ENCODE data around the gene FAM124A. TPM values are rescaled to one million over a fixed set of nuclear protein-coding genes. Genes with fewer than 3 reads are reported as not detected.

The FAM124A gene
- total and polyA plus RNA-seq, 4 donors: 6.1 to 15.7 (median 10.4) TPM

DNA sequence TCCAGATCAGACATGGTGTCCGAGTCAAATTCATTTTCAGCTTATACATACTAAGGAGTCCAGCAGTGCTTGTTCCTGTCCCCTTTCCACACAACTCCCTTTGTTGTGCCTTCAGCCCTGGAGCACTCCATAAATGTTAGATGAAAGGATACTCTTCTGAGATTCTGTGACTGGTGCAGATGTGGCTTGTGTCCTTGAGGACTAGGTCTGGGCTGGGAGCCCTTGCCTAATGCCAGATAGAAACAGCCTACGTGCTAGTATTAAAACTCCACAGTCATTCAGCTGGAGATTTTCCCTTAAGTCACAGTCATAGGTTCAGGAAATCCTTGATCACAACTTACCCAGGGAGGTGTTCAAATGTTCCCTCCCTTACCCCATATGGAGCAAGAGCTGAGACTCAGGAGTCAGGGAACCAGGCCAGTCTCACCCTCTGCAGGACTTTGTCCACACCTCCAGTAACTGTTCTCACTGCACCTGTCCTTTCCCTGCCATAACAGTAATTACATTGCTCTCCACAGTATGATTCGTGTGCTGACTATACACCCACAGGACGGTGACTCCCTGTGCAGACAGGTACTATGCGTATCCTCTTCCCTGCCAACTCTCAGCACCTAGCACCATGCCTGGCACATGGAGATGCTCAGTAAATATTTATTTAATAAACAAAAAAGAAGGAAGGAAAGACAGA is 101.8 kb downstream of the FAM124A start:
- Histone ChIP-seq H3K27ac (ENCODE audit: low read depth, low read length) (no peak overlapping the region), H3K9me3 (ENCODE audit: control insufficient read depth, insufficient read depth, low read length) (no peaks in the 10 kb centered on the region), H3K4me1 (ENCODE audit: control insufficient read depth, insufficient read depth, low read length) (peaks cover 8% of the 10 kb centered on the region), H3K27me3 (ENCODE audit: control insufficient read depth, insufficient read depth, low read length) (no peaks in the 10 kb centered on the region), H3K36me3 (ENCODE audit: control insufficient read depth, insufficient read depth, low read length) (no peaks in the 10 kb centered on the region), H3K4me3 (ENCODE audit: low read depth, low read length) (no peak overlapping the region)
- WGBS (ENCODE audit: insufficient coverage): 89% methylated on average over 2 of the region's 5 CpGs
- no peak for DNase-seq (ENCODE audit: low read depth in 4 of 6, low spot score in 6 of 6)

DNA sequence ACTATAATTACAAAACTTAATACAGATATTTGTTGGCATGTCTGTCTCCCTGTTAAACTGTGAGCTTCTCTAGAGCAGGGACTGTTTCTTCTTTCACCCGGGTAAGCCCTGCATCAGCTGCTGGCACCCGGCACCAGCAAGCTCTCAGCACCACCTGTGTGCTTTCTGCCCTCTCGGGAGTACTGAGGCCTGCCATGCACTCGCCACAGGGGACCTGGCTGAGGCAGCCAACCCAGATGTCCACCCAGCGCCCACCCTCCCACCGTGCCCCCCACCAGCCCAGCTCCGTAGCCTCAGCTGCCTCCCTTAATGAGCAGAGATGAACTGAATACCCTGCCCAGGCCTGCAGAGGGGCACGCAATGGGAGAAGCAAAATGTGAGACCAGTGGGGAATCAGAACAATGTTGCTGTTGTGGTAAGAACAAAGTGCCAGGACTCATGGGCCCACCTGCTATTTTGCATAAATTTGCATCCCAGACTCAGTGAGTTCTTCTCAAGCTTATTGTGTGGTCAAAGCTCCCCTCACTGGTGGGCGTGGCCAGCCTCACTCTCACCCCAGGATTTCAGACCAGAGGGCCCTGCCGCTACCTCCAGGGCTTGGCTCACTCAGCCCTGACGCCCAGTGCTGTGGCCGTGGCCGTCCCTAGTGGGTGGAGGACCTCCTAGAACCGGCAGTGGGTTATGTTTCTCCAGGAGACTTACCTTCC is 102.7 kb downstream of the FAM124A start:
- peaks cover 8% of the 10 kb centered on the region for H3K4me1 ChIP-seq (ENCODE audit: control insufficient read depth, insufficient read depth, low read length)
- H3K4me3 ChIP-seq (ENCODE audit: low read depth, low read length): no peak overlapping the region
- H3K27ac ChIP-seq (ENCODE audit: low read depth, low read length): no peak overlapping the region
- H3K36me3 ChIP-seq (ENCODE audit: control insufficient read depth, insufficient read depth, low read length): no peaks in the 10 kb centered on the region
- H3K9me3 ChIP-seq (ENCODE audit: control insufficient read depth, insufficient read depth, low read length): no peaks in the 10 kb centered on the region
- DNase-seq (ENCODE audit: low read depth in 4 of 6, low spot score in 6 of 6): peak in 2 of 6 donors; percentile 41 to 54
- WGBS (ENCODE audit: insufficient coverage): 38% methylated on average over 12 of the region's 14 CpGs
- no peaks in the 10 kb centered on the region for H3K27me3 ChIP-seq (ENCODE audit: control insufficient read depth, insufficient read depth, low read length)

DNA sequence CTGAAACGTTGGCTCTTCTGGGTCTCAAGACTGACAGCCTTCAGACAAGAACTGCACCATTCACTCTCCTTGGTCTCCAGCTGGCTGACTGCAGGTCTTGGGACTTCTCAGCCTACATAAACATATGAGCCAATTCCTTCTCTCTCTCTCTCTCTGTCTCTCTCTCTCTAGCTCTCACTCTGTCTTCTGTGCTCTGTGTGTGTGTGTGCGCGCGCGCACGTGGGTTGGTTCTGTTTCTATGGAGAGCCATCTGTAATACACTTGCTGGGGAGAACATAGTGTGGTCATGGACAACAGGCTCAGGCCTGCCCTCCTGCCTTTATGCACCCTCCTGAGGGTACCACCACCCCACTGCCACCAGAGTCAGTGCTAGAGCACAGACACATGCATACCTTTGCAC is 103.6 kb downstream of the FAM124A start:
- H3K36me3 ChIP-seq (ENCODE audit: control insufficient read depth, insufficient read depth, low read length): no peaks in the 10 kb centered on the region
- H3K4me3 ChIP-seq (ENCODE audit: low read depth, low read length): no peak overlapping the region
- H3K4me1 ChIP-seq (ENCODE audit: control insufficient read depth, insufficient read depth, low read length): peaks cover 8% of the 10 kb centered on the region
- DNase-seq (ENCODE audit: low read depth in 4 of 6, low spot score in 6 of 6): no peak
- 45% methylated on average over 1 of the region's 6 CpGs for WGBS (ENCODE audit: insufficient coverage)
- H3K9me3 ChIP-seq (ENCODE audit: control insufficient read depth, insufficient read depth, low read length): no peaks in the 10 kb centered on the region
- no peaks in the 10 kb centered on the region for H3K27me3 ChIP-seq (ENCODE audit: control insufficient read depth, insufficient read depth, low read length)
- H3K27ac ChIP-seq (ENCODE audit: low read depth, low read length): no peak overlapping the region

DNA sequence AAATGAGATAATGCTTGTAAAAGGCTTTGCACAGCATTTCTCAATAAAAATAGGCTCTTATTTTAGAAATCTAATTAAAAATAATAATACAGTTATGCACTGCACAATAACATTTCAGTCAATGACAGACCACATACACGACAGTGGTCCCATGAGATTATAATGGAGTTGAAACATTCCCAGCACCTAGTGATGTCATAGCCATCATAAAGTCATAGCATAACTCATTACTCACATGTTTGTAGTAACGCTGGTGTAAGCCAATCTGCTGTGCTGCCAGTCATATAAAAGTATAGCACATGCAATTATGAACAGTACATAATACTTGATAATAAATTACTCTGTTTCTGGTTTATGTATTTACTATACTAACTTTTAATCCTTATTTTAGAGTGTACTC is 104.6 kb downstream of the FAM124A start:
- no peaks in the 10 kb centered on the region for H3K9me3 ChIP-seq (ENCODE audit: control insufficient read depth, insufficient read depth, low read length)
- no peak for DNase-seq (ENCODE audit: low read depth in 4 of 6, low spot score in 6 of 6)
- no peak overlapping the region for H3K4me3 ChIP-seq (ENCODE audit: low read depth, low read length)
- no peaks in the 10 kb centered on the region for H3K36me3 ChIP-seq (ENCODE audit: control insufficient read depth, insufficient read depth, low read length)
- peaks cover 8% of the 10 kb centered on the region for H3K4me1 ChIP-seq (ENCODE audit: control insufficient read depth, insufficient read depth, low read length)
- H3K27ac ChIP-seq (ENCODE audit: low read depth, low read length): no peak overlapping the region
- H3K27me3 ChIP-seq (ENCODE audit: control insufficient read depth, insufficient read depth, low read length): no peaks in the 10 kb centered on the region
- WGBS (ENCODE audit: insufficient coverage): 80% methylated on average over 1 of the region's 2 CpGs

DNA sequence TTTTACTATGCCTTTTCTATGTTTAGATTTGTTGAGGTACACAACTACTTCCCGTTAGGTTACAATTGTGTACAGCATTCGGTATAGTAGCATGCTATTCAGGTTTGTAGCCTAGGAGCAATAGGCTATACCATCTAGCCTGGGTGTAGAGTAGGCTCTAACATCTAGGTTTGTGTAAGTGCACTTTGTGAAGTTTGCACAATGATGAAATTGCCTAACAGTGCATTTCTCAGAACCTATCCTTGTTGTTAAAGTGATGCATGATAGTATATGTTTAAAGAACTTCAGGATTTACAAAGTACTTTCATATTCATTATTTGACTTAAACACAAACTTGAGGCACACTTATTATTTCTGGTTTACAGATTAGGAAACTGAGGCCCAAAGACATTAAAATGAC is 105.8 kb downstream of the FAM124A start:
- Histone ChIP-seq H3K27me3 (ENCODE audit: control insufficient read depth, insufficient read depth, low read length) (no peaks in the 10 kb centered on the region), H3K27ac (ENCODE audit: low read depth, low read length) (no peak overlapping the region), H3K4me3 (ENCODE audit: low read depth, low read length) (no peak overlapping the region), H3K4me1 (ENCODE audit: control insufficient read depth, insufficient read depth, low read length) (peaks cover 8% of the 10 kb centered on the region), H3K9me3 (ENCODE audit: control insufficient read depth, insufficient read depth, low read length) (no peaks in the 10 kb centered on the region), H3K36me3 (ENCODE audit: control insufficient read depth, insufficient read depth, low read length) (no peaks in the 10 kb centered on the region)
- no CpG with 5 or more reads among the region's 2 CpGs for WGBS (ENCODE audit: insufficient coverage)
- no peak for DNase-seq (ENCODE audit: low read depth in 4 of 6, low spot score in 6 of 6)

DNA sequence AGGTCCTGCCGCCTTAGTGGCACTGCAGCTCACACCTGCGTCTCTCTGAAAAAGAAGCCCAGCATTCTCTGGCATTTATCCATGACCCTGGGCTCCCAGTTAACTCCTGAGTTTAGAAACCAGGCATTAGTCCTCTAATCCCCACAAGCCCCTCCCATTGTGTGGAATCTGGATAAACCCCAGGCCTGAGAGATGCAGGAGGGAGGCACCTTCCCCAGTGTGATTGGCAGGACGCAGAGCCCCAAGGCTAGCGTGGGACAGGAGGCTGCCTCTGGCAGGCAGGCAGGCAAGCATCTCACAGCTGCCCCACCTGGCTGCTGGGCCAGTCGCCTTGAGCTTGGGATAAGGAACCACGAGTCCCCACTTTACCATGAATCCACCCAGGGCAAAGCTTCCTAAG is 106.3 kb downstream of the FAM124A start:
- WGBS (ENCODE audit: insufficient coverage): 67% methylated on average over 4 of the region's 6 CpGs
- Histone ChIP-seq H3K27ac (ENCODE audit: low read depth, low read length) (no peak overlapping the region), H3K4me1 (ENCODE audit: control insufficient read depth, insufficient read depth, low read length) (peaks cover 8% of the 10 kb centered on the region), H3K27me3 (ENCODE audit: control insufficient read depth, insufficient read depth, low read length) (no peaks in the 10 kb centered on the region), H3K36me3 (ENCODE audit: control insufficient read depth, insufficient read depth, low read length) (no peaks in the 10 kb centered on the region), H3K9me3 (ENCODE audit: control insufficient read depth, insufficient read depth, low read length) (no peaks in the 10 kb centered on the region), H3K4me3 (ENCODE audit: low read depth, low read length) (no peak overlapping the region)
- no peak for DNase-seq (ENCODE audit: low read depth in 4 of 6, low spot score in 6 of 6)

DNA sequence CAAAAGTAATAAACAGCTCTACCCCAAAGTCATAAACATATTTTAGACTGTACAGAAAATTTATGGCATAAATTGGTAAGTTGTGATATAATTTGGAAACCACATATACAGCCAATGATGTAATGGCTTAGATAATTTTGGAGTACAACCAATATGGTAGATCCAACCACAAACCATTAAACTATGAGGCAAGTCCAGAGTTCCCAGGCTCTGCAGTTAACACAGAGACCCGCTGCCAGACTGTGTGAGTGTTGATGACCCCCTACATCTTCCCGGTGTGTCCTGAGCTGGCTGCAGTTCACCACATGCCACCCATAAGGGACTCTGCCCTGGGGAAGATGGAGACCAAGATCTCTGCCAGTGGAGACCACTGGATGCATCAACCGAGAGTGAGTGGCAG is 107.4 kb downstream of the FAM124A start:
- Histone ChIP-seq H3K27me3 (ENCODE audit: control insufficient read depth, insufficient read depth, low read length) (no peaks in the 10 kb centered on the region), H3K9me3 (ENCODE audit: control insufficient read depth, insufficient read depth, low read length) (no peaks in the 10 kb centered on the region), H3K27ac (ENCODE audit: low read depth, low read length) (no peak overlapping the region), H3K4me3 (ENCODE audit: low read depth, low read length) (no peak overlapping the region), H3K36me3 (ENCODE audit: control insufficient read depth, insufficient read depth, low read length) (no peaks in the 10 kb centered on the region), H3K4me1 (ENCODE audit: control insufficient read depth, insufficient read depth, low read length) (peaks cover 7% of the 10 kb centered on the region)
- no peak for DNase-seq (ENCODE audit: low read depth in 4 of 6, low spot score in 6 of 6)
- WGBS (ENCODE audit: insufficient coverage): 90% methylated on average over 3 of the region's 3 CpGs

DNA sequence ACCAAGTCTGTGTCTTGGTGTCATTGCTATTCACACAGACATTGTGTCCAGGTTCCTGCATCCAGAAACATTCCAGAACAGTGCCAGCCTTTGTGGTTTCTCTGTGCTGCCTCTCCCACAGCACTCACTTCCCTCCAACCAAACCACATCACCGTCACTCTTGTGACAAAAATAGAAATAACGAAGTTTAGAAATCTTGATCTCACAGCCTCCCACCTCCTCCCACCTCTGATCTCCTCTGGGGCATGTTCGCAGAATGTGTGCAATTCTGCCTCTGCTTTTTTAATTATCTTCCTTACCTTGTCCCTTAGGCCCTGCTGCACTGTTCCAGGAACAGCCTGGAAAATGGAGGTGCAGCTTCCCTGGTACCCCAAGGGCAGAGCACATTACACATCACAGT is 108.6 kb downstream of the FAM124A start:
- H3K27me3 ChIP-seq (ENCODE audit: control insufficient read depth, insufficient read depth, low read length): no peaks in the 10 kb centered on the region
- H3K4me3 ChIP-seq (ENCODE audit: low read depth, low read length): no peak overlapping the region
- H3K27ac ChIP-seq (ENCODE audit: low read depth, low read length): no peak overlapping the region
- no peaks in the 10 kb centered on the region for H3K36me3 ChIP-seq (ENCODE audit: control insufficient read depth, insufficient read depth, low read length)
- H3K9me3 ChIP-seq (ENCODE audit: control insufficient read depth, insufficient read depth, low read length): no peaks in the 10 kb centered on the region
- WGBS (ENCODE audit: insufficient coverage): 80% methylated on average over 3 of the region's 3 CpGs
- DNase-seq (ENCODE audit: low read depth in 4 of 6, low spot score in 6 of 6): no peak
- H3K4me1 ChIP-seq (ENCODE audit: control insufficient read depth, insufficient read depth, low read length): no peaks in the 10 kb centered on the region

DNA sequence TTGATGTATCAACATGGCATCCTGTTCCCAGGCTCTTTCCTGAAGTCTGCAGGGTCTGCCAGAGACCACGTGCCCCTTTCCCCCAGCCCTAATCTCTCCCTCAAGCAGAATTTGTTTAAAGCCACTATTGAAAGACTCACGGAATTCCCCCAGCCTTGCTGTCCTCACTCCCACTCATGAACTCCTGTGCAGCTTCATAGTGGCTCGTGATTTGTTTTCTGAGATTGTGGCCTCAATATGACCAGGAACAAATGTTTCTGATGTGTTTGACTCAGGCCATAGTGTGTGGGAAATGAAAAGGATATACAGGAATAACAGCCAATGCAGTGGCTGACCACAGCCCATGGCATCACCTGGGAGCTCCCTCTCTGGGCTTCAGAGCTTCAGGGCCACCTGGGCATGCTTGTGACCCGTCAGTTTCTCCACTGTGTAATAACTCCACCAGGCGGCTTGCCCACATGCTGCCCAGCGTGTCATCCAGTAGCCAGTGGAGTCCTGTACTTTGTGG is 109.2 kb downstream of the FAM124A start:
- no peaks in the 10 kb centered on the region for H3K36me3 ChIP-seq (ENCODE audit: control insufficient read depth, insufficient read depth, low read length)
- H3K27me3 ChIP-seq (ENCODE audit: control insufficient read depth, insufficient read depth, low read length): no peaks in the 10 kb centered on the region
- DNase-seq (ENCODE audit: low read depth in 4 of 6, low spot score in 6 of 6): no peak
- H3K4me3 ChIP-seq (ENCODE audit: low read depth, low read length): no peak overlapping the region
- H3K4me1 ChIP-seq (ENCODE audit: control insufficient read depth, insufficient read depth, low read length): no peaks in the 10 kb centered on the region
- no peaks in the 10 kb centered on the region for H3K9me3 ChIP-seq (ENCODE audit: control insufficient read depth, insufficient read depth, low read length)
- H3K27ac ChIP-seq (ENCODE audit: low read depth, low read length): no peak overlapping the region
- 92% methylated on average over 4 of the region's 6 CpGs for WGBS (ENCODE audit: insufficient coverage)
